HEK293 (cell line): ENCODE data around the gene TMEM232.

ENCODE experiments used
- CTCF ChIA-PET: fragments of 350-600 bp; formaldehyde crosslinking; extraction: SDS; loops from one replicate; lab custom pipeline; 2021; ENCODE audit warnings: antibody characterized with exemption; lab: Yijun Ruan, JAX
- POLR2A ChIA-PET: fragments of 300-600 bp; formaldehyde crosslinking; extraction: SDS; loops from one replicate; lab custom pipeline; 2020; ENCODE audit warnings: antibody characterized with exemption, inconsistent platforms; lab: Yijun Ruan, JAX
- H3K27ac ChIP-seq: fragments of 200-500 bp; sonication (Bioruptor generic); 2 replicates; pipeline ENCODE4 v1.5.1; 2014; ENCODE audit warnings: low read depth, low read length, control low read depth, inconsistent platforms; ENCODE audit errors: extremely low read depth
- H3K36me3 ChIP-seq, 2 experiments: fragments of 200-500 bp in 1 of 2; sonication (Bioruptor generic) in 1 of 2; 1 replicate in 1 of 2; 2 replicates in 1 of 2; pipeline ENCODE4 v1.5.1; 2014 to 2017; ENCODE audit warnings: inconsistent platforms in 2 of 2, low read length in 2 of 2; ENCODE audit not compliant: control insufficient read depth in 2 of 2, insufficient read depth in 1 of 2
- H3K4me1 ChIP-seq: fragments of 200-500 bp; sonication (Bioruptor generic); 2 replicates; pipeline ENCODE4 v1.5.1; 2014; ENCODE audit warnings: mild to moderate bottlenecking, low read length, inconsistent platforms; ENCODE audit not compliant: control insufficient read depth, insufficient read depth
- H3K4me3 ChIP-seq: 2 replicates; pipeline ENCODE4 v1.5.1; 2011; ENCODE audit warnings: low read depth, mild to moderate bottlenecking, control low read depth, low read length, moderate library complexity
- H3K9me3 ChIP-seq: fragments of 200-500 bp; sonication (Bioruptor generic); 2 replicates; pipeline ENCODE4 v1.5.1; 2014; ENCODE audit warnings: low read depth, low read length, inconsistent platforms; ENCODE audit not compliant: control insufficient read depth, insufficient read depth
- HOXC10 ChIP-seq: sonication (generic); formaldehyde crosslinking; IDR thresholded peaks from 2 replicates; pipeline ENCODE4 v1.8.1; 2023; ENCODE audit warnings: mild to moderate bottlenecking, missing genetic modification reagents
- KLF10 ChIP-seq: fragments of 450-650 bp; IDR thresholded peaks from 2 replicates; pipeline ENCODE4 v1.5.1; 2018; ENCODE audit warnings: missing biosample characterization, mild to moderate bottlenecking, missing genetic modification characterization
- SCRT2 ChIP-seq: fragments of 450-650 bp; formaldehyde crosslinking; IDR thresholded peaks from 2 replicates; pipeline ENCODE4 v1.5.1; 2016; ENCODE audit warnings: missing biosample characterization, missing genetic modification characterization
- WT1 ChIP-seq: fragments of 450-650 bp; formaldehyde crosslinking; IDR thresholded peaks from 2 replicates; pipeline ENCODE4 v1.5.1; 2016; ENCODE audit warnings: missing biosample characterization, missing genetic modification characterization
- ZBTB20 ChIP-seq: fragments of 450-650 bp; formaldehyde crosslinking; IDR thresholded peaks from 2 replicates; pipeline ENCODE4 v1.5.1; 2016; ENCODE audit warnings: missing biosample characterization, missing genetic modification characterization
- ZFHX2 ChIP-seq: fragments of 450-650 bp; formaldehyde crosslinking; conservative IDR thresholded peaks from 2 replicates; pipeline ENCODE4 v1.5.1; 2016; ENCODE audit warnings: missing biosample characterization, missing genetic modification characterization
- ZNF112 ChIP-seq: fragments of 450-650 bp; formaldehyde crosslinking; IDR thresholded peaks from 2 replicates; pipeline ENCODE4 v1.5.0; 2017; ENCODE audit warnings: missing biosample characterization, missing genetic modification characterization
- ZNF146 ChIP-seq: fragments of 450-650 bp; formaldehyde crosslinking; IDR thresholded peaks from 2 replicates; pipeline ENCODE4 v1.5.1; 2016; ENCODE audit warnings: missing biosample characterization, missing genetic modification characterization
- ZNF174 ChIP-seq: fragments of 450-650 bp; formaldehyde crosslinking; IDR thresholded peaks from 2 replicates; pipeline ENCODE4 v1.5.0; 2017; ENCODE audit warnings: missing biosample characterization, mild to moderate bottlenecking, missing genetic modification characterization
- ZNF211 ChIP-seq: fragments of 450-650 bp; formaldehyde crosslinking; IDR thresholded peaks from 2 replicates; pipeline ENCODE4 v1.5.1; 2016; ENCODE audit warnings: low read depth, missing biosample characterization, missing genetic modification characterization
- ZNF223 ChIP-seq: fragments of 450-650 bp; formaldehyde crosslinking; IDR thresholded peaks from 2 replicates; pipeline ENCODE4 v1.5.1; 2016; ENCODE audit warnings: missing biosample characterization, missing genetic modification characterization
- ZNF335 ChIP-seq: fragments of 450-650 bp; formaldehyde crosslinking; conservative IDR thresholded peaks from 2 replicates; pipeline ENCODE4 v1.5.1; 2016; ENCODE audit warnings: missing biosample characterization, missing genetic modification characterization
- ZNF350 ChIP-seq: fragments of 450-650 bp; formaldehyde crosslinking; IDR thresholded peaks from 2 replicates; pipeline ENCODE4 v1.5.0; 2017; ENCODE audit warnings: missing biosample characterization, mild to moderate bottlenecking, missing genetic modification characterization
- ZNF510 ChIP-seq: fragments of 450-650 bp; formaldehyde crosslinking; IDR thresholded peaks from 2 replicates; pipeline ENCODE4 v1.5.1; 2018; ENCODE audit warnings: mild to moderate bottlenecking, missing genetic modification characterization, missing biosample characterization; ENCODE audit not compliant: insufficient replicate concordance
- ZNF514 ChIP-seq: fragments of 450-650 bp; formaldehyde crosslinking; IDR thresholded peaks from 2 replicates; pipeline ENCODE4 v1.5.1; 2016; ENCODE audit warnings: missing biosample characterization, missing genetic modification characterization
- ZNF521 ChIP-seq: fragments of 450-650 bp; formaldehyde crosslinking; IDR thresholded peaks from 2 replicates; pipeline ENCODE4 v1.5.1; 2017; ENCODE audit warnings: missing biosample characterization, mild to moderate bottlenecking, missing genetic modification characterization
- ZNF548 ChIP-seq: fragments of 450-650 bp; formaldehyde crosslinking; IDR thresholded peaks from 2 replicates; pipeline ENCODE4 v1.5.1; 2016; ENCODE audit warnings: missing biosample characterization, missing genetic modification characterization
- ZNF580 ChIP-seq: fragments of 450-650 bp; formaldehyde crosslinking; IDR thresholded peaks from 2 replicates; pipeline ENCODE4 v1.5.1; 2016; ENCODE audit warnings: missing biosample characterization, missing genetic modification characterization
- ZNF596 ChIP-seq: fragments of 450-650 bp; IDR thresholded peaks from 2 replicates; pipeline ENCODE4 v1.5.0; 2018; ENCODE audit warnings: missing biosample characterization, mild to moderate bottlenecking, missing genetic modification characterization, moderate library complexity
- ZNF658 ChIP-seq: fragments of 450-650 bp; formaldehyde crosslinking; IDR thresholded peaks from 2 replicates; pipeline ENCODE4; 2016; ENCODE audit warnings: missing biosample characterization, missing genetic modification characterization
- ZNF664 ChIP-seq: fragments of 450-650 bp; formaldehyde crosslinking; IDR thresholded peaks from 2 replicates; pipeline ENCODE4 v1.5.1; 2016; ENCODE audit warnings: missing biosample characterization, missing genetic modification characterization
- ZNF707 ChIP-seq: fragments of 450-650 bp; formaldehyde crosslinking; IDR thresholded peaks from 2 replicates; pipeline ENCODE4 v1.5.1; 2016; ENCODE audit warnings: missing biosample characterization, missing genetic modification characterization
- ZNF843 ChIP-seq: fragments of 450-650 bp; formaldehyde crosslinking; IDR thresholded peaks from 2 replicates; pipeline ENCODE4 v1.5.1; 2016; ENCODE audit warnings: missing biosample characterization, missing genetic modification characterization
- TF ChIP-seq, protein P1 (sequence below): fragments of 450-650 bp; formaldehyde crosslinking; IDR thresholded peaks from 2 replicates; pipeline ENCODE4 v1.5.1; 2017; ENCODE audit warnings: missing biosample characterization, mild to moderate bottlenecking, missing genetic modification characterization, moderate library complexity
- TF ChIP-seq, protein P2 (sequence below): fragments of 450-650 bp; formaldehyde crosslinking; IDR thresholded peaks from 2 replicates; pipeline ENCODE4 v1.5.0; 2017; ENCODE audit warnings: missing biosample characterization, missing genetic modification characterization, borderline replicate concordance
- TF ChIP-seq, protein P3 (sequence below): fragments of 450-650 bp; formaldehyde crosslinking; IDR thresholded peaks from 2 replicates; pipeline ENCODE4 v1.5.1; 2017; ENCODE audit warnings: missing biosample characterization, missing genetic modification characterization
- TF ChIP-seq, protein P4 (sequence below): fragments of 450-650 bp; formaldehyde crosslinking; conservative IDR thresholded peaks from 2 replicates; pipeline ENCODE4 v1.5.1; 2016; ENCODE audit warnings: low read depth, missing biosample characterization, missing genetic modification characterization

The TMEM232 gene

GRCh38 chr5:110397281-110397680 is 329.2 kb downstream of the TMEM232 start (continued):
- TF ChIP-seq, protein P1, sequence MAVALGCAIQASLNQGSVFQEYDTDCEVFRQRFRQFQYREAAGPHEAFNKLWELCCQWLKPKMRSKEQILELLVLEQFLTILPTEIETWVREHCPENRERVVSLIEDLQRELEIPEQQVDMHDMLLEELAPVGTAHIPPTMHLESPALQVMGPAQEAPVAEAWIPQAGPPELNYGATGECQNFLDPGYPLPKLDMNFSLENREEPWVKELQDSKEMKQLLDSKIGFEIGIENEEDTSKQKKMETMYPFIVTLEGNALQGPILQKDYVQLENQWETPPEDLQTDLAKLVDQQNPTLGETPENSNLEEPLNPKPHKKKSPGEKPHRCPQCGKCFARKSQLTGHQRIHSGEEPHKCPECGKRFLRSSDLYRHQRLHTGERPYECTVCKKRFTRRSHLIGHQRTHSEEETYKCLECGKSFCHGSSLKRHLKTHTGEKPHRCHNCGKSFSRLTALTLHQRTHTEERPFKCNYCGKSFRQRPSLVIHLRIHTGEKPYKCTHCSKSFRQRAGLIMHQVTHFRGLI = no peak
- TF ChIP-seq WT1 (no peak), ZFHX2 (no peak), ZNF664 (tag by site-specific recombination) (no peak), ZNF580 (tag by site-specific recombination) (no peak)
- TF ChIP-seq, protein P2, sequence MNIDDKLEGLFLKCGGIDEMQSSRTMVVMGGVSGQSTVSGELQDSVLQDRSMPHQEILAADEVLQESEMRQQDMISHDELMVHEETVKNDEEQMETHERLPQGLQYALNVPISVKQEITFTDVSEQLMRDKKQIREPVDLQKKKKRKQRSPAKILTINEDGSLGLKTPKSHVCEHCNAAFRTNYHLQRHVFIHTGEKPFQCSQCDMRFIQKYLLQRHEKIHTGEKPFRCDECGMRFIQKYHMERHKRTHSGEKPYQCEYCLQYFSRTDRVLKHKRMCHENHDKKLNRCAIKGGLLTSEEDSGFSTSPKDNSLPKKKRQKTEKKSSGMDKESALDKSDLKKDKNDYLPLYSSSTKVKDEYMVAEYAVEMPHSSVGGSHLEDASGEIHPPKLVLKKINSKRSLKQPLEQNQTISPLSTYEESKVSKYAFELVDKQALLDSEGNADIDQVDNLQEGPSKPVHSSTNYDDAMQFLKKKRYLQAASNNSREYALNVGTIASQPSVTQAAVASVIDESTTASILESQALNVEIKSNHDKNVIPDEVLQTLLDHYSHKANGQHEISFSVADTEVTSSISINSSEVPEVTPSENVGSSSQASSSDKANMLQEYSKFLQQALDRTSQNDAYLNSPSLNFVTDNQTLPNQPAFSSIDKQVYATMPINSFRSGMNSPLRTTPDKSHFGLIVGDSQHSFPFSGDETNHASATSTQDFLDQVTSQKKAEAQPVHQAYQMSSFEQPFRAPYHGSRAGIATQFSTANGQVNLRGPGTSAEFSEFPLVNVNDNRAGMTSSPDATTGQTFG (tag by site-specific recombination) = no peak
- TF ChIP-seq, all 188 proteins: peak for 0

DNA sequence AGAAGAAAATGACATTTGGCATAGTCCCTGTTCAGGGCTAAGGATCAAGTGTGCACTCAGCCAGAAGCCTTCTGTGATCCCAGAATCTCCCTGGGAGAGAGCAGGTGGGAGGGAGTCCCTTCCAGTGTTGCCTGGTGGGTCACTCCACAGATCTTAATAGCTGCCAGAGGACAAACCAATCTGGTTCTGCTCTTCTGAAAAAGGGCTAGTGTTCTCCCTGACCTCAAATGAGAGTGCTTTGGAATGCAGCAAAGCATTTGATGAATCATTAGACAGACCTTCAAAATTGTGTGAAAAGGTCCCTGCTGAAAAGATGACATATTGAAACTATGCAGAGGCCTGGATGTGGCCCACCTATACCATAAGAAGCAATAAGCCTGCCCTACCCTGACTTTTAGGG is 339.7 kb downstream of the TMEM232 start:
- H3K4me1 ChIP-seq = no peaks in the 10 kb centered on the region
- TF ChIP-seq, protein P3, sequence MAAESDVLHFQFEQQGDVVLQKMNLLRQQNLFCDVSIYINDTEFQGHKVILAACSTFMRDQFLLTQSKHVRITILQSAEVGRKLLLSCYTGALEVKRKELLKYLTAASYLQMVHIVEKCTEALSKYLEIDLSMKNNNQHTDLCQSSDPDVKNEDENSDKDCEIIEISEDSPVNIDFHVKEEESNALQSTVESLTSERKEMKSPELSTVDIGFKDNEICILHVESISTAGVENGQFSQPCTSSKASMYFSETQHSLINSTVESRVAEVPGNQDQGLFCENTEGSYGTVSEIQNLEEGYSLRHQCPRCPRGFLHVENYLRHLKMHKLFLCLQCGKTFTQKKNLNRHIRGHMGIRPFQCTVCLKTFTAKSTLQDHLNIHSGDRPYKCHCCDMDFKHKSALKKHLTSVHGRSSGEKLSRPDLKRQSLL = no peak
- TF ChIP-seq ZNF350 (tag by site-specific recombination) (no peak), HOXC10 (CRISPR knock-in tag) (no peak), SCRT2 (tag by site-specific recombination) (no peak), KLF10 (tag by site-specific recombination) (no peak), ZNF146 (tag by site-specific recombination) (no peak), ZNF174 (no peak), ZBTB20 (tag by site-specific recombination) (no peak)
- TF ChIP-seq, all 188 proteins: peak for 0
- Histone ChIP-seq H3K36me3 (no peaks in the 10 kb centered on the region), H3K4me3 (no peak overlapping the region), H3K9me3 (no peaks in the 10 kb centered on the region), H3K27ac (no peak overlapping the region)
- ChIA-PET CTCF (no interaction called here), POLR2A (no interaction called here)

GRCh38 chr5:110383231-110383630 is 343.2 kb downstream of the TMEM232 start:
- no peaks in the 10 kb centered on the region for H3K9me3 ChIP-seq
- H3K36me3 ChIP-seq = no peaks in the 10 kb centered on the region
- H3K4me3 ChIP-seq = no peak overlapping the region
- ChIA-PET CTCF (no interaction called here), POLR2A (no interaction called here)
- no peak overlapping the region for H3K27ac ChIP-seq
- H3K4me1 ChIP-seq = no peaks in the 10 kb centered on the region
- no peak for TF ChIP-seq ZNF510
- TF ChIP-seq ZNF521 (tag by site-specific recombination) = no peak
- no peak for TF ChIP-seq ZNF707
- no peak for TF ChIP-seq ZNF223
- no peak for TF ChIP-seq ZNF658 (tag by site-specific recombination)
- TF ChIP-seq, protein P4, sequence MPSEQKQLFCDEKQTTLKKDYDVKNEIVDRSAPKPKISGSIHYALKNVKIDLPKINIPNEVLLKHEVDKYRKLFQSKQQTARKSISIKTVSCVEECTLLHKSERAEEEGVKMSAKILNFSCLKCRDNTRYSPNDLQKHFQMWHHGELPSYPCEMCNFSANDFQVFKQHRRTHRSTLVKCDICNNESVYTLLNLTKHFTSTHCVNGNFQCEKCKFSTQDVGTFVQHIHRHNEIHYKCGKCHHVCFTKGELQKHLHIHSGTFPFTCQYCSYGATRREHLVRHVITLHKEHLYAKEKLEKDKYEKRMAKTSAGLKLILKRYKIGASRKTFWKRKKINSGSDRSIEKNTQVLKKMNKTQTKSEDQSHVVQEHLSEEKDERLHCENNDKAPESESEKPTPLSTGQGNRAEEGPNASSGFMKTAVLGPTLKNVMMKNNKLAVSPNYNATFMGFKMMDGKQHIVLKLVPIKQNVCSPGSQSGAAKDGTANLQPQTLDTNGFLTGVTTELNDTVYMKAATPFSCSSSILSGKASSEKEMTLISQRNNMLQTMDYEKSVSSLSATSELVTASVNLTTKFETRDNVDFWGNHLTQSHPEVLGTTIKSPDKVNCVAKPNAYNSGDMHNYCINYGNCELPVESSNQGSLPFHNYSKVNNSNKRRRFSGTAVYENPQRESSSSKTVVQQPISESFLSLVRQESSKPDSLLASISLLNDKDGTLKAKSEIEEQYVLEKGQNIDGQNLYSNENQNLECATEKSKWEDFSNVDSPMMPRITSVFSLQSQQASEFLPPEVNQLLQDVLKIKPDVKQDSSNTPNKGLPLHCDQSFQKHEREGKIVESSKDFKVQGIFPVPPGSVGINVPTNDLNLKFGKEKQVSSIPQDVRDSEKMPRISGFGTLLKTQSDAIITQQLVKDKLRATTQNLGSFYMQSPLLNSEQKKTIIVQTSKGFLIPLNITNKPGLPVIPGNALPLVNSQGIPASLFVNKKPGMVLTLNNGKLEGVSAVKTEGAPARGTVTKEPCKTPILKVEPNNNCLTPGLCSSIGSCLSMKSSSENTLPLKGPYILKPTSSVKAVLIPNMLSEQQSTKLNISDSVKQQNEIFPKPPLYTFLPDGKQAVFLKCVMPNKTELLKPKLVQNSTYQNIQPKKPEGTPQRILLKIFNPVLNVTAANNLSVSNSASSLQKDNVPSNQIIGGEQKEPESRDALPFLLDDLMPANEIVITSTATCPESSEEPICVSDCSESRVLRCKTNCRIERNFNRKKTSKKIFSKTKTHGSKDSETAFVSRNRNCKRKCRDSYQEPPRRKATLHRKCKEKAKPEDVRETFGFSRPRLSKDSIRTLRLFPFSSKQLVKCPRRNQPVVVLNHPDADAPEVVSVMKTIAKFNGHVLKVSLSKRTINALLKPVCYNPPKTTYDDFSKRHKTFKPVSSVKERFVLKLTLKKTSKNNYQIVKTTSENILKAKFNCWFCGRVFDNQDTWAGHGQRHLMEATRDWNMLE (tag by site-specific recombination) = no peak
- TF ChIP-seq ZNF514 (tag by site-specific recombination) = no peak
- TF ChIP-seq ZNF548 (tag by site-specific recombination) = no peak
- no peak for TF ChIP-seq ZNF112 (tag by site-specific recombination)
- no peak for TF ChIP-seq ZNF335
- no peak for TF ChIP-seq ZNF596
- TF ChIP-seq ZNF211 (tag by site-specific recombination) = no peak
- TF ChIP-seq ZNF843 (tag by site-specific recombination) = no peak
